M059J (cell line): ENCODE measurements around the gene CMTR1. TPM values are rescaled to one million over a fixed set of nuclear protein-coding genes. Genes with fewer than 3 reads are reported as not detected.

ENCODE experiments used
- DNase-seq: peaks from one replicate; pipeline ENCODE4 v3.0.0-alpha.2; 2012; ENCODE audit warnings: low read depth
- total RNA-seq: library from RNA; depleted of rRNA; stranded (reverse); fragments of >200 nt; shearing (Covaris generic); gene quantifications from 2 replicates; pipeline ENCODE4 v1.2.3, GENCODE V29; 2014

Gene CMTR1
- total RNA-seq, 1 experiment from 2014 or later: 81.1 TPM

- DNase-seq: no peak
These were observed 45.8 kb downstream of the CMTR1 start for GRCh38 chr6:37478827-37479226.

DNA sequence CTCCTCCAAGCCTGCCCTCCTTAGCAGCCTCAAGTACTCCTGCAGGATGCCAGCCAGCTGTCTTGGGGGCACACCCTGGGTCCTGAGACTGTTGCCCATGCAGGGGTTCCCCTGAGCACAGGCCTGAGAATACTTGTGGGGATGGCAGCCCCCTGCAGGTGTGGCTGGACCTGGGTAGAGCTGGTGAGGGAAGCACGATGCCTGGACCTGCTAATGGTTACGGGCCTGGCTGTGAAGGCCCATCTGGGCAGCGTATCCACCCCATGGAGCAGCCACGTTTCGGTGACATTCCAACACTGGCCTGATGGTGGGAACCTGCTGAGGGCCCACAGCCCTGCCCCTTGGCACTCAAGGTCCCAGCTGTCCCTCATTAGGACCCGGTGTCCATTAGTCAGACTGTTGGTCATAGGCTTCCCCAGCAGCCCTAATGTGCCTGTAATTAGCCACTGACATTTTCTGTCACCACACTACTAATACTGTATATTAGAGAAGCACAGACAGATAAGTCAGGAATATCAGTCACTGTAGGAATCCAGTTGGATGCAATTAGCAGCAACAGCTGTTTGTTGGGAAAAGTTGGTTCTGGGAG, 46.3 kb downstream of the CMTR1 start:
- DNase-seq: no peak

- peak; percentile 45 for DNase-seq
These were observed 47.2 kb downstream of the CMTR1 start for GRCh38 chr6:37480118-37480736.

DNA sequence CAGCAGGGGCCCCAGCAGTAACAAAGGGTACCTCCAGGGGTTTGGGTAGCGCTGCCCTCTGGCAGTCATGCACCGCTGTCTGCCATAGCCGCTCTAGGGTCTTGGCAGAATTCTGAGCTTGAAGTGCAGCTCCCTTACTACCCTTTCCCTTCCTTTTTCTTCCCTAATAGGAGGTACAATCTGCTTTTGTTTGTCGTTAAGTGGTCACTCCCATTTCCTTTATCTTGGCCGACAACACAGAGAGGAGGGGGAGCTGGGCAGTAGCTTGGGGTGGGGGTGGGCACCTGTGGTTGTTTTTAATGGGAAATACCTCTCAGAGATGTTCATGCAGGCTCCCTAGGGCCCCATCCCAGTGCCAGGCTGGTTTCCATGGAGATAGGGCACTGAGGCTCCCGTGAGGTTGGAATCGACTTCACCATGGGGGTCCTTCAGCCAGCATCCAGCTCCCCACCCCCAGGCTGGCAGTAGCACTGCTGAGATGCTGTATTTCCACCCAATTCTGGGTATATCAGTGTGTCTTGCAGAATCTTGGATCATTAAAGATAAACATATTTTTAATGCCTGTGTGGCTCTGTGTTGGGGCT, 48.0 kb downstream of the CMTR1 start:
- DNase-seq: no peak

GRCh38 chr6:37481711-37482605, 48.9 kb downstream of the CMTR1 start:
- DNase-seq: no peak

GRCh38 chr6:37482606-37483251, 49.7 kb downstream of the CMTR1 start:
- no peak for DNase-seq

DNA sequence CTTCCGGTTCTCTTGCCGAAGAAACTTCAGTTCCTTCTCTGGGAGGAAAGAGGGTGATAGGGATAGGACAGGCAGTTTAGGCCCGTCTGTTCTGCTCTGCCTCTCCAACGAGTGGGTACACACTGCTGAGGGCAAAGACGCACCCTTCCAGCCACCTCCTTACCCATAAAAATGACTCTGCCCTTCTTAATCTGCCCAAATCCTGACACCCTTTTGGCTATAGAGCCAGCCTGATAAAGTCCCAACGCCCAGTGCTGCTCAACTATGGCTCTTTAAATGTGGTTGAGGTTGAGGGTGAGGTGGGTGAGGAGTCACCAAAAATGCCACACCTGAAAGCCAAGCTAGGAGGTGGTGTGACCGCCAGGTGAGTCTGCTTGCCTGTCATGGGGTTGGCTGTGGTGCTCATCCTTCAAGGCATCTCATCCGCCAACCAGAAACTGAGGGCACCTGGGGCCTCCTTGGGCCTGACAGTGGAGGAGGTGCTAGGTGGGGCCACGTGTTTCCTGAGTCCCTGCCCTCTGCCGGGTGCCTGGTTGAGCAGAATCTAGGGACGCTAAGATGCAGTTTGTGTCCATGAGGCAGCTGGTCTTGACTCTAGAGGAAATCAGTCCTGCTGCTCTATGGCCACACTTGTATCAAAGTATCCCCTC, 50.4 kb downstream of the CMTR1 start:
- DNase-seq: no peak

GRCh38 chr6:37483917-37484785, 51.1 kb downstream of the CMTR1 start:
- peak; percentile 52 for DNase-seq

DNA sequence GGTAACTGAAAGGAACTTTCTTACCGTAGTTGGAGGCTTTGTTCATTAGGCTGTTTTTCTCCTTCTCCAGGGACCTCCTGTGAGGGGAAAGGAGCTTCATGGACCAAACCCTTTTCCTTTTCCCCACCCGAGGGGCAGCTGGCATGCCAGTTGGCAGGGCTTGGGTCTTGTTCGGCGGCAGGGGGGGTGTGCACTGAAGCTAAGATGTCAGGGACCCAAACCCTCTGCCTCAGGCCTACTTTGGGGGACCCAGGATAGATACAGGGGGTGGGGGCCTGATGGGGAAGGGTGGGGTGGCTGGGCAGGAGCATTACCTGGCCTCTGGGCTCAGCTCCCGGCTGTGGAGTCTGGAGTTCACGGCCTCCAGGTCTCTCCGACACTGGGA, 51.8 kb downstream of the CMTR1 start:
- no peak for DNase-seq

GRCh38 chr6:37485291-37485702, 52.3 kb downstream of the CMTR1 start:
- no peak for DNase-seq

DNA sequence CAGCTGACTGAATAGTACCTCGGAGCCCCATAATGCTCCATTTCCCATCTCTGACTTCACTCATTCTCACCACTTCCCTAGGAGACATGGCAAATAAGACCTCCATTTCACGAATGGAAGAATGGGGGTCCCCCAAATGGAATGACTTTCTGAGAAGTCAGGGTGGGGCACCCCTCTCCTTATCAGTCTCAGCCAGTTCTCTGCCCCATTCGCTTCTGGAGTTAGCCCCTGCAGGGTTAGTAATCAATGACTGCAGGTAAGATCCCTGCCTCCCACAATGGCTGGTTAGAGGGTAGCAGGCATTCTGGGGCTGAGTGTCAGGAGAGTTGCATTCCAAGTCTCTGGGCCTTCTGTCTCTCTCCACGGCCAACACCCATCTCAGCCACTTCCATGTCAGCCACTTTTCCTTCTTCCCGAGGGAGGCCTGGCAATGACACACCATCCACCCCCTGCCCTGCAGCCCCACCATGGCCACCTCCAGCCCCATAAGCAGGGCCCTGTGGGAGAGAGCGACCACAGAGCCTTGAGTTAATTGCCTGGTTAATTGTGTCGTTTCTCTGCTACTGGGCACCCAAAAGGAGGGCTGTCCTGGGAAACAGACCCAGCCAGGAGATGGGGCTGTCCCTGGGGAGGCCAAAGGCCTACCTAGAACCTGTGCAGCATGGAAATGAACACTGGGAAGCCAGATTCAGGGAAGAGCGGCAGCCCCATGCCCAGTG, 53.3 kb downstream of the CMTR1 start:
- no peak for DNase-seq

GRCh38 chr6:37487591-37488380, 54.8 kb downstream of the CMTR1 start:
- DNase-seq: no peak

DNA sequence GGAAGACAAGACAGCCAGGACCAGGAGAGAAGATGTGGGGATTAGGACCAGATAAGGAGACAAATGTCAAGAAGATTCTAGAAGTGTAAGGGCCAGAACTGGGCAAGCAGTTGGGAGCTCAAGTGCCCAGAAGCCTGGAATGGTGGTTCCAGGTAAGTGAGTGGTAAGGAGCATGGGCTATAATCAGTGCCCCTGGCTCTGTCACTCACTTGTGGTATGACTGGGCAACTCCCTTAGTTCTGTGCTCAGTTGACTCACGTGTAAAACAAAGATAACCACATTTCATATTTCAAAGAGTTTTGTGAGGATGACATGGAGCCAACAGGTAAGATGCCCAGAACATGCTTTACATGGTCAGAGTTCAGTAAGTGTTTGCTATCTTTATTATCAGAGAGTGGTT, 55.5 kb downstream of the CMTR1 start:
- no peak for DNase-seq

DNA sequence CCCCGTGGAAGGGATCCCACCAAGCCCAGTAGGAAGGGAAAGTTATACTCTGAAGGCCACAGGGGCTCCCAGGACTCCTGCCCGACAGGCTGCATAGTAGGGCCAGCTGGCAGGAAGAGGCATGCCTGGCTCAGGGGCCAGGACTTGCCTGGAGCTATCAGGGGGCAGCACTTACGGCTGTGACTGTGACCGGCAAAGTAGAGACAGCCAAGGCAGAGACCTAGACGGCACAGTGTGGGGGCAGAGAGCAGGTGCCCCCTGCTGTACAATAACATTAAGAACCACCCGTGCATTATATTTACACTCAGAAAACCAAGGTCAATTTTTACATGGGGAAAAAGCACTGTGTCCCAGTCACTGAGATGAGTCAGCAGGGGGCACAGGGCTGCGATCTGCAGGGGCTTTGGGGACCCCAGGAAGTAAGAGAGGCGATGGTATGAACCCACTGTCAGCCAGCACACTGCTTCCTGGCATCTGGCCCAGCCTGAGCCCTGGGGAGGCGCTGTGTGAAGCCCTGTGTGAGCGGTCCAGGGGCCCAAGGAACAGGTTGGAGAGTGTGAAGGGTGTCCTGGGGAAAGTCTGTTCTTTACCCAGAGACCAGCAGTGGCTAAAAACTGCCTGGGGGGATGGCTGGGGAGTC, 56.8 kb downstream of the CMTR1 start:
- peak; percentile 38 for DNase-seq

DNA sequence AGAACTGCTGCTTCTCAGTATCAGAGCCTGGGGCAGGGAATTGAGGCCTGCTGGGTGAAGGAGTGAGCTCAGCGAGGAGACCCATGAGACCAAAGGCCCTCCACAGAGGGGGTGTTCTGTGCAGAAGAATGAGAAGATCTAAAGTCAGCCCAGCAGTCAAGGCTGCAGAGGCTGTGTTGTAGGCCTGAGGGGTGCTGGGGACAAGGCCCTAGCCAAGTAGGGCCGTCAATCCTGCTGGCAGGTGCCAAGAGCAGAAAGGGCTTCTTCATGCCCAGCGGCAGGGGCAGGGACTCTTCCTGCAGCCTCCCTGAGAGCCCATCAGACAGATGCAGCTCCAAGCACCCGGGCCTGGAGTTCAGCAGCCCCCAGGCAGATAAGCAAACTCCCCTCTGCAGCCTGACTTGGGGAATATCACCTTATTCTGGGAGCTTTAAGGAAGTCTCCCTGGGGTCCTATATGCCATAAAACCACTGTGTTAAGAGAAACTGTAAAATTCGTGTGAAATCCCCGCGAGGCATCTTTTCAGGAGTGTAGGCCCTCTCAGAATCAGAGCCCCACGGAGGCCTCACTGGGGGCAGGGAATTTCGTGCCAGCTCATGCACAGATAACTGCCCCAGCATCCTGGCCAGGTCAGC, 57.6 kb downstream of the CMTR1 start:
- no peak for DNase-seq

DNA sequence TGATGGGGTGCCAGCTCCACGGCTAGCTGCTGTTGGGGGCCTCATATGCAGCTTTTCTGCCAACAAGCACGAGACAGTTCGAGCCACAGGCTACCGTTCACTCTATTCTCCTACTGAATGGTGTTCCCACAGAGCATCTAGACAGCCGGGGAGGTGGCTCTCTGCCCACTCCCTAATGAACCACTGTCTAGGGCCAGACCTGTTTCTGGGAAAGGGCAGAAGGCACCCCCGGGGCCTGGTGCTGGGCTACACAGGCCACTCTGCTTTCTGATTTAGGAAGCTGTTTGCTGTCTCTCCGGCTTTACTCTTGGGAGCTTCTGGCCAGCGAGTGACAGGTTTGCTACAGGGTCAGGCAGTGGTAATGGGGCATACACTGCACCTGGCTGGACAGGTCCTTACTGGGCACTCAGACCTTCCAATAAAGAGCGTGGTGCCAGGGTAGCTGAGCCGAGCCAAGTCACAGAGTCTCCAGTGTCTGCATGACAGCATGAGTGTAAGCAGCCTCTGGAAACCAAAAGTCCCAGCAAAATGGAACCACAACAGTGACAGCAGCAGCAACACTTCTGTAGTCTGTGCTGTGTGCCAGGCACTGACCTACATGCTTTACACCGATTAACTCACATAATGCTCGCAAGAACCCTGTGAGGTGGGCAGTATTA, 58.3 kb downstream of the CMTR1 start:
- DNase-seq: no peak

GRCh38 chr6:37491830-37492208, 58.8 kb downstream of the CMTR1 start:
- no peak for DNase-seq
